BE2C (cell line): Measurements from ENCODE around the gene CYFIP1.

Experiments
- DNase-seq: peaks from one replicate; pipeline ENCODE4 v3.0.0-alpha.2; 2020
- H3K27me3 ChIP-seq: fragments of 250-450 bp; sonication (Bioruptor Pico); 2 replicates; pipeline ENCODE4 v1.5.1; 2020; ENCODE audit warnings: mild to moderate bottlenecking
- H3K36me3 ChIP-seq: fragments of 250-450 bp; sonication (Bioruptor Pico); 2 replicates; pipeline ENCODE4 v1.5.1; 2020; ENCODE audit warnings: mild to moderate bottlenecking
- H3K4me1 ChIP-seq: fragments of 250-450 bp; sonication (Bioruptor Pico); 2 replicates; pipeline ENCODE4 v1.5.1; 2020
- H3K4me3 ChIP-seq: 2 replicates; pipeline ENCODE4 v1.5.1; 2011; ENCODE audit warnings: low read depth, low read length
- H3K9me3 ChIP-seq: fragments of 250-450 bp; sonication (Bioruptor Pico); 2 replicates; pipeline ENCODE4 v1.5.1; 2020
- TF ChIP-seq, protein P1 (sequence below): IDR thresholded peaks from 2 replicates; pipeline ENCODE4 v1.5.1; 2012; ENCODE audit warnings: mild to moderate bottlenecking, low read depth, low read length

CYFIP1 gene

GRCh38 chr15:22877117-22877516, 103.1 kb downstream of the CYFIP1 start:
- H3K4me3 ChIP-seq = no peak overlapping the region
- no peaks in the 10 kb centered on the region for H3K27me3 ChIP-seq
- DNase-seq = no peak
- no peaks in the 10 kb centered on the region; the same call in 1 of the 2 replicates for H3K4me1 ChIP-seq
- H3K36me3 ChIP-seq = peaks cover 34% of the 10 kb centered on the region
- TF ChIP-seq, protein P1, sequence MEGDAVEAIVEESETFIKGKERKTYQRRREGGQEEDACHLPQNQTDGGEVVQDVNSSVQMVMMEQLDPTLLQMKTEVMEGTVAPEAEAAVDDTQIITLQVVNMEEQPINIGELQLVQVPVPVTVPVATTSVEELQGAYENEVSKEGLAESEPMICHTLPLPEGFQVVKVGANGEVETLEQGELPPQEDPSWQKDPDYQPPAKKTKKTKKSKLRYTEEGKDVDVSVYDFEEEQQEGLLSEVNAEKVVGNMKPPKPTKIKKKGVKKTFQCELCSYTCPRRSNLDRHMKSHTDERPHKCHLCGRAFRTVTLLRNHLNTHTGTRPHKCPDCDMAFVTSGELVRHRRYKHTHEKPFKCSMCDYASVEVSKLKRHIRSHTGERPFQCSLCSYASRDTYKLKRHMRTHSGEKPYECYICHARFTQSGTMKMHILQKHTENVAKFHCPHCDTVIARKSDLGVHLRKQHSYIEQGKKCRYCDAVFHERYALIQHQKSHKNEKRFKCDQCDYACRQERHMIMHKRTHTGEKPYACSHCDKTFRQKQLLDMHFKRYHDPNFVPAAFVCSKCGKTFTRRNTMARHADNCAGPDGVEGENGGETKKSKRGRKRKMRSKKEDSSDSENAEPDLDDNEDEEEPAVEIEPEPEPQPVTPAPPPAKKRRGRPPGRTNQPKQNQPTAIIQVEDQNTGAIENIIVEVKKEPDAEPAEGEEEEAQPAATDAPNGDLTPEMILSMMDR = no peak
- H3K9me3 ChIP-seq = no peaks in the 10 kb centered on the region

DNA sequence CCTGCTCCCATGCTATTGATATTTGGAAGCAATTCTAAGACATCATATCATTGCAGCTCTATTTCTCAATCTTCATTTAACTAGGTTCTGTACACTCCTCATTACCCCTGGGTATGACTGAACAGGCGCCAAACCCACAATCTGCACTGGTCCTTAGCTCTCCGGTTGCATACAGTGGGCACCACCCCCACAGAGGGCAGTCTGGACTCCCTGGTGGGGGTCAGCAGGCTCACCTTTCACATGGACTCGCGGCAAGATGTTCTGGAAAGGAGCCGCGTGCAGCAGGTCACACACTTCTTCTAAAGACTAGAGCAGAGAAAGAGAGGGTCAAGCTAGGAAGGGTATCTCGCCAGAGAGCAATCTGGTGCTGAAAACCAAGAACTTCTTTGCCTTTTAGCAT, 105.2 kb downstream of the CYFIP1 start:
- H3K9me3 ChIP-seq = no peaks in the 10 kb centered on the region
- H3K4me3 ChIP-seq = no peak overlapping the region
- TF ChIP-seq, protein P1 = no peak
- no peaks in the 10 kb centered on the region; the same call in 1 of the 2 replicates for H3K4me1 ChIP-seq
- no peak for DNase-seq
- peaks cover 38% of the 10 kb centered on the region for H3K36me3 ChIP-seq
- no peaks in the 10 kb centered on the region for H3K27me3 ChIP-seq

- no peaks in the 10 kb centered on the region for H3K27me3 ChIP-seq
Observed at GRCh38 chr15:22874256-22874655, 105.9 kb downstream of the CYFIP1 start.

GRCh38 chr15:22873841-22874240, 106.3 kb downstream of the CYFIP1 start:
- Histone ChIP-seq H3K4me1 (no peaks in the 10 kb centered on the region; the same call in 1 of the 2 replicates), H3K4me3 (no peak overlapping the region), H3K27me3 (no peaks in the 10 kb centered on the region), H3K9me3 (no peaks in the 10 kb centered on the region), H3K36me3 (peaks cover 49% of the 10 kb centered on the region)
- TF ChIP-seq, protein P1 = no peak
- DNase-seq = no peak

More at GRCh38 chr15:22874256-22874655, 105.9 kb downstream of the CYFIP1 start:
- no peak overlapping the region for H3K4me3 ChIP-seq
- DNase-seq = no peak
- no peaks in the 10 kb centered on the region; the same call in 1 of the 2 replicates for H3K4me1 ChIP-seq
- TF ChIP-seq, protein P1 = no peak
- H3K36me3 ChIP-seq = peaks cover 45% of the 10 kb centered on the region
- no peaks in the 10 kb centered on the region for H3K9me3 ChIP-seq

- Histone ChIP-seq H3K27me3 (no peaks in the 10 kb centered on the region), H3K9me3 (no peaks in the 10 kb centered on the region), H3K36me3 (peaks cover 53% of the 10 kb centered on the region), H3K4me1 (no peaks in the 10 kb centered on the region; the same call in 1 of the 2 replicates), H3K4me3 (no peak overlapping the region)
- no peak for DNase-seq
- TF ChIP-seq, protein P1 = no peak
Observed at GRCh38 chr15:22872936-22873701, 107.0 kb downstream of the CYFIP1 start.

DNA sequence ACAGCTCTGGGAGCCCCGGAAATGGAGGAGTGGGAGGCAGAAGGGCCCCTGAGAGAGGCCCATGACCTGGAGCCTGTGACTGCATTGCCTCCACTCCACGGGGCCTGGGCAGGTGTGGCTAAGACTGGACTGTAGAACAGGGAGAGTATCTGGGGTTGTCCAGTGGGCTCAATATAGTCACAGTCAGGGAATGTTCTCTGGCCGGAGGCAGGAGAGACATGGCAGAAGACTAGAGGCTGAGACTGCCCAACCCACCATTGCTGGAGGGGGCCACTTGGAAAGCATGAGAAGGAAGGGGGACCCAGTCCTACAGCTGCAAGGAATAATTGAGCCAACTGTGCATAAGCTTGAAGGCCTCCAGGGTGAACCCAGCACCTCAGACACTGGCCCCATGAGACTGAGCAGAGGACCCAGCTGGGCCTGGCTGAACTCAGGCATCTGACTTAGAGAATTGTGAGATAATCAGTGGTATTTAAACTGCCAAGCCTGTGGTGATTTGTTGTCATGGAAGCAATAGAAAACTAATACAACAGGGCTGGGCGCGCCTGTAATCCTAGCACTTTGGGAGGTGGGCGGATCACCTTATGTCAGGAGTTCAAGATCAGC, 108.6 kb downstream of the CYFIP1 start:
- Histone ChIP-seq H3K36me3 (peaks cover 63% of the 10 kb centered on the region), H3K4me3 (no peak overlapping the region), H3K4me1 (no peaks in the 10 kb centered on the region), H3K9me3 (no peaks in the 10 kb centered on the region), H3K27me3 (no peaks in the 10 kb centered on the region)
- DNase-seq = no peak
- TF ChIP-seq, protein P1 = no peak
